SK-N-DZ (cell line): Measurements from ENCODE around the gene RAPGEF3.

ENCODE experiments used
- DNase-seq: peaks from one replicate; pipeline ENCODE4 v3.0.0-alpha.2; 2015; ENCODE audit warnings: low spot score

Gene RAPGEF3

DNA sequence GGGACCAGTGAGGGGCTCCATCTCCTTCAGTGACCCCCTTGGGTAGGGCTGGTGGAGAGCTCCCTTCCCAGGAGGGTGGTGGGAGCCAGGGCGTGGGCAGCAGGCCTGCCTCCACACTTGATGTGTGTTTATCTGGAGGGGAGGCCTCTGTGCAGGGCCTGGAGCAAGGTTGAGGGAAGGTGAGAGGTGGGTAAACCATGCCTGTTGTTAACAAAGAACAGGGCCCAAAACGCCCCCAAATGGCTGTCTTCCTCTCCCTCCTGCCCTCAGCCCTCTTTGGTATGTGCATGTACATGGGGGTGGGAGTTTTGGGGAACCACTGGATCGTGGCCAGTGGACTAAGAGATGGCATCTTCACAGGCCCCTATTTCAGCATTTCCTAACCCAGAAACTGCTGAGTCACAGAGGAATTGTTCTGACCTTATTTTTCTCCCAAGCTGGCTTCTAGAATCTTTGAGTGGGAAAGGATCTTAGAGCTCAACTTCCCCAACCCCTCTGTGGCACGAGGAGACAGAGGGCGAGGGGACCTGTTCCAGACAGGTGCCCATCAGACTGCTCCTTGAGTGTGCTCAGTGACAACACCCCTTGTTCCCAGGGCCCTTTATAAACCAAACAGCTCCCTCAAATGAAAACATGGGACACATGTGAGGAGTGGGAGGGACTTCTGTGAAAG is 17.9 kb upstream of the RAPGEF3 start:
- no peak for DNase-seq

DNA sequence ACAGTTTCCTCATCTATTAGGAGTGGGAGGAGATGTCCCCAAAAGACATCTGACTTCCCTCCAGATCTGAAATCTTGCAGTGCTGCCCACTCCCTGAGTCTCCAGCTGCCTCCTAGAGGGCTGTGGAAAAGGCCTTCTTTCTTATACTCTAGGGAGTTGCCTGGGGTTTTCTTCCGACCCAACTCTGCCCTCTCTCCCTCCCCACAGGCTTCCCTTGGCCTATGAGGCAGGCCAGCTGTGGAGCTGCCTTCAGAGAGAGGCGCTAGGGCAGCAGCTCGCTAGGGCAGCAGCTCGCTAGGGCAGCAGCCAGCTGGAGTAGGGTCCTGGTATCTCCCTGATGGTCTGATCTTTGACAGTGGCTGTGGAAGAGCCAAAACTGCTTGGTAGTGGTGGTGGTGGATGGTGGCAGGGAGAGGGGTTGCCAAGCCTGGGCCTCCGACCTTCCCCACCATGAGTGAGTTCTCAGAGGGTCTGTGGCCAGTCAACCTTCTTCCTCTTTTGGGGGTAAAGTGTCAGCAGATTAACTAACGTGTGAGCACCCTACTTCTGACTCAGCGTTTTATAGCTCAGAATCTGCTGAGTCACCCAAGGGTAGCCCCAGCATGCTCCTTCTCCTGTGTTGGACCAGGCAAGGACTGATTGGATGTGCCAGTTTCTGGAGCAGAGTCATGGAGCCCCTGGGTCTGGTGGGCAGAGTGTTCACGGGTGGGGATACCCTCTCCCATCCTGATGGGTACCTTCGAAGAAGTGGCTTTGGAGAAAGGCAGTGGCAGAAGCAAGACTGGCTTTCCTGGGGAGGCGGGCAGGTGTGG is 16.6 kb upstream of the RAPGEF3 start:
- DNase-seq: no peak

DNA sequence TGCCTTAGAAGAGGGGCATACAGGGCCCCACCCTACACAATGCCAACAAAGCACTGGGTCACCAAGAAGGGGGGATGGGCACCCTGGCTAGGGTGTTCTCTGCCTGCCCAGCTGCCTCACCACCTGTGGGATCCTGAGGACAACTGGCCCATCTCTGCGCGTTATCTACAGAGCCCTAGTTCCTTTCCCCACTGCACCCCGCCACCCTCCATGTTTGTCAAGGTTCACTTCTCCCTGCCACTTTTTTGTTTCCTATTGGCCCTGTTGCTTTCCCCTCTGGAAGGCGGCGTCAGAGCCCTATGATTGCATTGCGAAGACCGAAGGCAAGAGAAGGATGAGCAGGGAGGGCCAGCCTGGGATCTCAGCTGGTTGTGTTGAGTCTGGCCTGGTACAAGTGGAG is 16.0 kb upstream of the RAPGEF3 start:
- no peak for DNase-seq

DNA sequence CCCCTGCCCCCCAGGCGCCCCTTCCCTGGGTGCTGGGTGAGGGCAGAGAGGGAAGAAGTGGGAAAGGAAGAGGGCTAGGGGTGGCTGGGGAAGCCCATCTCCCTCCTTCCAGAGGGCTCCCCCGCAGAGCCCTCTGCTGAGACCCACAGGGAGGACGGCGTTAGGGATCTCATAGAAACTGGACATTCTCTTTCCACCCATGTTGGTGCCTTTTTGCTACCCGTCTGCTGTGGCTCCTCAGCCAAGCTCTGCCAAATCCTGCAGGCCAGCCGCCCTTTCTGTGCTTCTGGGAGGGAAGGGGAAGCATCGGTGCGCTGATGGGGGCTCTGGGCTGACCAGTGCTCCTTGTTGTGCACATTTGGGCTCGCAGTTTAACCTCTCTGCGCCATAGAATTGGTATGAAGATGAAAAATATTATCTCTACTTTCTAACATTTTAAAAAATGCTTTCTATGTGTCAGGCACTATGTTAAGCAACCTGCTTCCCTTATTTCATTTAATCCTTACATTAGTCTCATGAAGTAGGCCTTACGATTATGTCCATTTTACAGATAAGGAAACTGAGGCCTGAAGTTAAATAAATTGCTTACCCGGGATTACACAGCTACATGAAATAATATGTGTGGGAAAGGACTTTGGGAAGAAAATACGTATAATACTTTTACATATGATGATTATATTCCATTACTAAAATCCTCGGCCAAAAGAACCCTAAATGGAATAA is 15.3 kb upstream of the RAPGEF3 start:
- no peak for DNase-seq

DNA sequence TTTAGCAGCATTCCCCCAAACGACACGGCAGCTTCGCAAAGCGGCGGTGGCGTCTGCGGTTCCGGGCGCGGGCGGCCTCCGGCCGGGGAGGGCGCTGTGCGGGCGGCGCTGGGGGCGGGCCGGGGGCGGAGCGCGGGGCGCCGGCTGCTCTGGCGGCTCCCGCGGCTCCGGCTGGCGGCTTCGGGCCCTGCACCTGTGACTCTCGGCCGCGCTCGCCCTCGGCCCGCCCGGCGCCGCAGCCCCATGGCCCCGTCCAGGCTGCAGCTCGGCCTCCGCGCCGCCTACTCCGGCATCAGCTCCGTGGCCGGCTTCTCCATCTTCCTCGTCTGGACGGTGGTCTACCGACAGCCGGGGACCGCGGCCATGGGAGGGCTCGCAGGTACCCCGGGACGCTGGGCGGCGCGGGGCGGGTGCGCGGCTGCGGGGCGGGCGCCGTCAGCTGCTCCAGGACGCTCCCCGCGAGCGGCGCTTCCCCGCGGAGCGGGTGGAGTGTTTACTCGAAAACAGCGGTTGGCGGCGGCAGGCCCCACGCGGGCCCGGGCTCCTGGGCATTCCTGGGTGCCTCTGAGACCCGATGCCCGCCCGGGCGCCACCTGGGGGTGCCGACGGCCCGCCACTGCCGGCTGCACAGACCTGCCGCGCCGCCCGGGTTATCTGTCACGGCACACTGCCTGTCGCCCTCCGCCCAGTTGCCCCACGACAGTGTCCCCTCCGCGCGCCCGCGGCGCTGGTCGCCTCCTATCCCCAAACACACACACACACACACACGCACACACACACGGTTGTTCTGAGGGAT is 14.6 kb upstream of the RAPGEF3 start, which contains the start of gene SLC48A1:
Gene SLC48A1 (plus strand): TSS at position 177 of the 796 bp plus-strand sequence. CDS start 67 bp downstream, at position 244.
- peak; percentile 55 for DNase-seq

DNA sequence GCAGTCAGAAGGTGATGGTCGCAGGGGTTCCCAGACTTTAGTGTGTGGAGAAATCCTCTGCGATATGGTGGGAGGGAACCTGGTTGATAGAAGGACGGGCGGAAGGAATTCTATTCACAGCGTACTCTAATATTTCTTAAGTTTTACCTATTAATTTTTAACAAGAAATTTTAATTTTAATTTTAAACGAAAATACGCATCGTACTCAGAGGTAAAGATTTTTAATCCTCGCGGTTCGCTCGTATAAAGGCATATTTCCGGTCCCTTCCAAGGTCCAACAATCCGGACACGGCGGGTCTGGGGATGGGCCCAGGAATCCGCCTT is 14.0 kb upstream of the RAPGEF3 start:
- no peak for DNase-seq

DNA sequence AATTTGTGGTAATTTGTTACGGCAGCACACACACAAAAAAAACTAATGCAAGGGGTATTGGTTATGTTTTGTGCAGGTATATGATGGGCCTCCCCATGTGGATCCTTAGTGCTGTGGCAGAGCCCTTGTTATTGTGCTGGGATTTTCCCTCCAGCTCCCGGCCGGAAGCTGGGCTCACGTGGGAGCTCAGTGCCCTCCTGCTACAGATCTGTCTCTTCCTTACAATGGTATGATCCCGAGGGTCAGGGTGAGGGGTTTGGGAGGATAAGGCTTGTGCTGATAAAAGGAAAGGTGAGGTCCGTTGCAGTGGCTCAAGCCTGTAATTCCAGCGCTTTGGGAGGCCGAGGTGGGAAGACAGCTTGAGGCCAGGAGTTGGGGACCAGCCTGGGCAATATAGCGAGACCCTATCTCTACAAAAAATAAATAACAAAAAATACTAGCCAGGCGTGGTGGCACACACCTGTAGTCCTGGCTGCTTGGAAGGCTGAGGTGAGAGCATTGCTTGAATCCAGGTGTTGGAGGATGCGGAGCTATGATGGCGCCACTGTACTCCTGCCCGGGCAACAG is 13.5 kb upstream of the RAPGEF3 start:
- DNase-seq: no peak

DNA sequence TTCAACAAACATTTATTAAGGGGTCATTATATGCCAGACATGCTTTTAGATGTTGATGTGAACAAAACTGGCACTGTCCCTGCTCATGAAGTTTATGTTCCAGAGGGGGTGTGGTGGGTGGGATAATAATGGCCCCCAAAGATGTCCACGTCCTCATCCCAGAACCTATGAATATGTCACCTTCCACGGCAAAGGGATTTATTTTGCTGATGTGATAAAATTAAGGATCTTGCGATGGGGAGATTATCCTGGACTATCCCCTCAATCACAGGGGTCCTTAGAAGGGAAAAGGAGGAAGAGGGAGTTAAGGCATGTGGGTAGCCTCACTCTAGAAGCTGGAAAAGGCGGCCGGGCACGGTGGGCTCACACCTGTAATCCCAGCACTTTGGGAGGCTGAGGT is 12.6 kb upstream of the RAPGEF3 start:
- no peak for DNase-seq

DNA sequence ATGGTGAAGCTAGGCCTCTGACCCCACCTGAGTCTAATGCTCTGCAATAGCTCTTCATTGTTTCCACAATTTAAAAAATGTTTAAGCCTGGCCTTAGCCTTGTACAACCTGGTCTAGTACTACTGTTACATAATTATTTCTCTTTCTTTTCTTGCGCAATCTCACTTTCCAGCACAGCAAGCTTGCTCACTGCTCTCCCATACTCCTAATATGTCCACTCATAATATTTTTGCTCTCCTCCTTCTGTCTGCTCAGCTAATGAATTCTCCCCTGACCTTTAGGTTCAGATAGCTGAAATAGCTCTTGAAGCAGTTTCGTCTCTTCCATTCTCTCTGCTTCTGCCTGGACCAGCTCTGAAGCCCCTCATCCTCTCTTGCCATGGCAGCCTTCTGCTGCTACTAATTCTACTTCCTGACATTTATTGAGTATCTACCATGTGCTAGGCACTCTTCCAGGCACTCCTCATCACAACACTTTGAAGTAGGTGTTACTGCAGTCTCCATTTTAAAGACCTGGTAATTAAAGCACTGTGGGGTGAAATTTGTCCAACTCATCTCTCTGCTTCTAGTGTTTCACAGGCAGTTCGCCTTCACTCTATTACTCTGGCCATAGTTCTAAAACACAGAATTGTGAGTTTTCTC is 11.5 kb upstream of the RAPGEF3 start:
- no peak for DNase-seq

DNA sequence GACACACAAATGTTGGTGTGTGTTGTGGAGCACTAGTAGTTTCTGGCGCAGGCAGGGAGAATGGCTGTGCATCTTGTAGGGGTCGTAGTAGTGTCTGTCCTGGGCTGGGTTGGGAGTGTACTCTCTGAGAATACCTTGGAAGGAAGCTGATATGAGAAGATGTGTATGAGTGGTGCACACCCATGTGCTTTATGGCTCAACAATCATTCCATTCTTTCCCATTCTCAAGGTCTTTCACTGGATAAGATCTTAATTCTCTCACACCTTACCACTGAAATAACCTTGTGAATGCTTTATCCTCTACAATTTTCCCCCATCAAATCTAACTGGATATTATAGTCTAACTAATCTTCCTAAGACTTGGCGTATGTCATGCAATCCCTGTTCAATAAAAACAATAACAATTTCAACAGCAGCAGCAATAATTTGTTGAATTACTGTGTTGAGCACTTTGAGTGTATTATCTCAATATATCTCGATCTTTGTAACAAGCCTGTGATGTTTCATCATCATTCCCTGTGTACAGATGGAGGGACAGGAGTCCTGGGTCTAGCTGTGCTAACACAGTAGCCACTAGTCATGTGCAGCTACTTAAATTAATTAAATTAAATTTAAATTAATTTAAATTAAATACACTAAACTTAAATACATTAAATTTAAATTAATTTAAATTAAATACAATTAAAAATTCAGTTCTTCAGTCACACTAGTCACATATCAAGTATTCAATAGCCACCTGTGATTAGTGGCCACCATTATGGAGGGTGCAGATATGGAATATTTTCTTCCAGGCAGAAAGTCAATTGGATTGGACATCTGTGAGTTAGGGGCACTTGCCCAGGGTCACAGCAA is 10.8 kb upstream of the RAPGEF3 start:
- DNase-seq: no peak

DNA sequence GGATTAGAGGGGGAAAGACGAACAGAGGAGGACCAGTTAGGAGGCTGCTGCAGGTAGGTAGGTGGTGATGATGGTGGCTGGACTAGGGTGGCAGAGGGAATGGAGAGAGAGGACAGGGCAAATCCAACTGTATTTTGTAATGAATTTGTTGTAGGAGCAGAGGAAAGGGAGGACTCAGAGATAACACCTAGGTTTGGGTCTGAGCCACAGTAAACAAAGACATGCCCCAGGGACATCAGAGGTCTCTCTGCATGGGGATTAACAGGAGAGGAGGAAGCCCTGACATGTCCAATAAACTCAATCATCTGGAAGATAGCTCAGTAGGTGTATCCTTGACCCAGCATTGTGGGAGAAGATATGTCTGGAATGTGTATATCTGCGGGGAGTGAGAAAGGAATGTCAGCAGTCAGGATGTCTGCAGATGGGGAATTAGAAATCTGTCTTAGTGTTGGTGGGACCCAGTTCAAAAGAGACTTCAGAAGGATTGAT is 9.7 kb upstream of the RAPGEF3 start:
- DNase-seq: no peak

DNA sequence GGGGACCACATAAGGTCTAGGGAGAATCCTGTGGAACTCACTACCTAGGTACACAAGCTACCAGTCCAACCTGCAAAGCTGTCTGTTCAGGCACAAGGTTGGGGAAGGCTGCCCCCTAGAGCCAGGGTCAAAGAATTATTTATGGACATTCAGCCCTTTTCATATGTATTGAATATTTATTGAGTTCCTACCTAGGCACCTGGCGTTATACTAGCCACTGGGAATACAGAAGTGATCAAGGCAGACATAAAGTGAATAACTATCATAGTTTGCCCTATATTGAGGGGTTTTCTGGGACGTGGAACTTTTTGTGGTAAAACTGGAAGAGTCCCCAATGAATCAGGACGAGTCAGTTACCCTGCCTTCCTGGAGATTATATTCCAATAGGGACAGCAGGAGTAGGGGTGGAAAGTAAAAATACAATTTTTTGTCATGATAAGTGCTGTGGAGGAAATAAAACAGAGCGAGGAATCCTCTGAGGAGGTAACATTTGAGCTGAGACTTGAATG is 8.6 kb upstream of the RAPGEF3 start:
- DNase-seq: peak; percentile 63

DNA sequence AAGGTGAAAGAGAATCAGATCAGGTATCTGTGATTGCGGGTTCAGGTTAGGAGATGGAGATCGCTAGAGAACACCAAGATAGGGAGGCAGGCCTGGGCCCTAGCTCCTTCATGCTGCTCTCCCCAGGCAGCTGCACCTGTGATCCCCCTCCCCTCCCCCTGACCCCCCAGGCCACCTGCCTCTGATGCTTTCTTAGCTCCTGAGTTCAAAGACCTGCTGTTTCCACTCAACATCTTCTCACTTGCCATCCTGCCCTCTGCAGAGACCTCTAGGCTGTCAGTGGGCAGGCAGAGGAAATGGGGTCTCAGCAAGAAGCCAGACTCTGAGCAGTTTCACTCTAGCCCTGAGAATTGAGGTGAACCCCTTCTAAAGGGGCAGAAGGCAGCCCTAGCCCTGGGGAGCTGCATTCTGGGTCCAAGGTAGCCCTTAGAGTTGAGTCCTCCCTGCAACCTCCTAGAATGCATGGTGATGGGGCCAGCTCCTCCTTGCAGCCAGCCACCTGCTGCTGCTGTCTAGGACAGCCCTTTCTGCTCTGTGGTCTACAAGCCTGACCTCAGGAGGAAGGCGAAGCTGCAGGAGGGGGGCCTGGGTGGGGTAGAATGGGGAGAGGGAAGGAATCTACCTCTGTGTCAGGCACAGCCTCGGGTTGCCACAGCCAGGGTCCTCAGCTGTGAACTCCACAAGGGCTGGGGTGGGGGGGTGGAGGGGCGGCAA is 8.0 kb upstream of the RAPGEF3 start:
- DNase-seq: no peak

DNA sequence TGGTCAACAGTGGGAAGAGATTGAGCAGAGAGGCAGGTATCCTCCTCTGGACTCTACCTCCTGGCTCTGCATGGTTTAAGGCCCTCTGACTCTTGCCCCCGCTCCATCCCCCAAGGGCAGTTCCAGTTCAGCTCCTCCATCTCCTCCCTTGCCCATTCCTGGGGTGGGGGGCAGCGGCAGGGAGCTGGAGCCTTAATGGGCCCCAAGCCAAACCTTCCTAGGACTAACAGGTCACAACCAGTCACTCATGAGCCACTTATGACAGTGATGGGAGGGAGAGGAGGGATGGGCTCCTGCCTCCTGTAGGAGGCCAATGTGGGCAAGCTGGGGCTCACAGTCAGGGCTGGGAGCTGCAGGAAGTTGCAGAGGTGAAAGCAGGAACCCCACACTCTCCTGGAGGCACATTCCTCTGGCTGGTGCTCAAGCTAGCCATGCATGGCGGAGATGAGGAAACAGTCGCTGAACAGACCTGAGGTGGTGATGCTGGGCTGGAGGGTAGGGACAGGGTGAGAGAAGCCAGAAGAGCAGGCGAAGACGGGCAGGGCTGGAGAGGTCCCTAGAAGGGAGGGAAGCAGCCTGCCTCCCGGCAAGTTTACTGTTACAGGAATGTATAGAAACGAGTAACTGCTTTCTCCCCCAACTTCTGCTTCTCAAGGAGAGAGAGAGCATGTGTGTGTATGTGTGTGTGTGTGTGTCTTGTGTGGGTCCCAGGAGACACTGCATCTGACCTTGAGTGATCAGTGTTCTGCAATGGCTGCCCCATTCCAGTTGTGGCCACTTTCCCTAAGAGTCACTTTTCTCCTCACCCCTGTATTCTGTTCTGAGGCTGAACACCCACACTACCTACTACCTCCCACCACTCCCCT is 5.0 kb upstream of the RAPGEF3 start:
- DNase-seq: no peak

DNA sequence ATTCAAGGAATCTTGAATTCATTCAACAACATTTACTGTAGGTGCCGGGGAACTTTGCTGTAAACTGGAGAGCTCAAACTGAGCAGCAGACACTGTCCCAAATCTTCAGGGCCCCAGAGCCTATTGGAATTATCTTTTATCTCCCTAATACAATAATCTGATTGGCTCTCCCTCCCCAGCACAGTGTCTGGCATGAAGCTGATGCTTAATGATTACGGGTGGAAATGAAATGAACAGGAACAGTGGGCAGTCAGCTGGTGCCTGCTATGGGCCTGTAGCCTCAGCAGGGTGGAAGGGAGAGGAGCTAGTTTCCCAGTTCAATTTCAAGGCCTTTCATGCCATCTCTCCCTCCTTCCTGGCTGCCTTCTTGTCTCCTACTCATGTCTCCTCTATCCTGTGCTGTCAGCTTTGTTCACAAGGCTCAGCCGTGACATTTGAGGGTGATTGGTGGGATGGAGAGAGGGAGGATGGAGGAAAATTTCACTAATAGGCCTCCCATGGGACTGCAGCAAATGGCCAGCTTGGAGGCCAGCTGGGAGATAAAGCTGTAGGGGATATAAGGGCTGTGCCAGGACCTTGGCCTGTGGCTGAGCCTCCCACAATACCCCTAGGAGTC is 4.3 kb upstream of the RAPGEF3 start:
- peak; percentile 83 for DNase-seq

DNA sequence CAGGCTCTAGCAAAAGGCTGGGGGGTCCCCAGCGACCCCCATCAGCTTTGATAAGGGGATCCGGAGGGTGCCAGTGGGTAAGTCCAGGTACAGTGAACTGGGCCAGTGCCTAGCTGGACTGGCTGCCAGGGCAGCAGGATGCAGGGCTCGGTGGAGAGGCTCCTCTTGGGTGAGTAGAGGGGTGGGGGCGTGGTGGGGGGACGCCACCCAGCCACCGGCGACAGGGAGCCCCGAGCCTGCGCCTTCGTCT is 171 bp downstream of the RAPGEF3 start:
- no peak for DNase-seq

DNA sequence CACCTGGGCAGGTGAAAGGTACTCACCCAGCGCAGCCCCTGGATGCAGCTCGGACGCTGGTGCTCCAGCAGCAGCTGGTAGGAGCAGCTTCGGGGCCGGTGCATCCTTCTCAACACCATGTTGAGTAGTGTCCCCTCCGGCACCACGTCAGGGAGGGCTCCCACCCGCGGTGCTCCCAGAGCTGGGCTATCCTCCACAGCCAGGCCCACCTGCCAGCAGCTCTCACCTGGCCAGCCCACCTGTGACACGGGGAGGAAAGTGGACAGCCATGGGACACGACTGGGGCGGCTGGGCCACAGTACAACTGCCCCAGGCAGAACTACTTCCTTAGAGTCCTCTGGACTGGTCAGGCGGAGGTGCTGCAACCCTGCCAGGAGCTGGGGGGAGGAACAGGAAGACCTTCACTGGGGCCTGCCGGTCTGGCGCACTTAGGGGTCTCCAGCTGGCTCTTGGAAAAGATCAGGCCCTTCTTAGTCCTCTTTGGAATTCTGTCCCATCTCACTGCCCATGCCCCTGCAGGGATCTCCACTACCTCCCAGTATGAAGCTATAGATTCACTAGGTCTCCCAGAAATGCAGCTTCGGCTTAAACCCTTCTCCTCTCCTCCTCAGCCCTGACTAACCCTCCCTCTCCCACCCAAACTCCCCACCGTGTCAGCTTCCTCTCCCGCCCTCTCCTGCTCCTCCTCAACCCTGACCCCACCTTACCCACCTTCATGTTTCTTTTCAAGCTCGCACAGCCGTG is 668 bp downstream of the RAPGEF3 start:
- no peak for DNase-seq
